ENCODE results near the gene CYP8B1. TPM values are rescaled to one million over a fixed set of nuclear protein-coding genes. Genes with fewer than 3 reads are reported as not detected.
A peak's percentile ranks its signal among the peaks of the same experiment; 100 is the strongest.
"Not testable (repeated sequence)": the region's sequence is repeated elsewhere in the genome, so short reads cannot be mapped to it uniquely, and the experiment has no call there.

CYP8B1 gene
- total RNA-seq, 1 donor from 2014 or later = not detected

DNA sequence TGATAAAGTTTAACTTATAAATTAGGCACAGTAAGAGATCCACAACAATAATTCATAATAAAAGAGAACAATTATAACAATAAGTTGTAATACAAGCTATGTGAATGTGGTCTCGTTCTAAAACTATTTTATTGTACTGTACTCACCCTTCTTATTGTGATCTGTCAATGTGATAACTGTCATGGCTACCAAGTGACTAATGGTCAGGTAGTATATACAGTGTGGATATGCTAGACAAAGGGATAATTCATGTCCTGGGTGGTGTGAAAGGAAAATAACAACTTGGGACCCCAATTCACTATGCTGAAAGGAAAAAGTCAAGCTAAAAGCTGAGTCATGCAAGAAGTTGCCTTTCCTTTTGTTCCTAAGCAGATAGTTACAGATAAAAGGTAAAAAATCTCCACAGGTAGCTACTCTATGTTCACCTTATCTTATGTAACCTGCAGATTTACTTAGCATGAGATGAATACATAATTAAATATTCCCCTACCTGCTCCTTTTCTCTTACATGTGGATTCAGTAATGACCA is 10.7 kb upstream of the CYP8B1 start:
- Histone ChIP-seq H3K4me3 (no peak overlapping the region), H3K9me3 (no peaks in the 10 kb centered on the region), H3K27me3 (no peaks in the 10 kb centered on the region), H3K4me1 (peaks cover 3% of the 10 kb centered on the region), H3K36me3 (no peaks in the 10 kb centered on the region), H3K27ac (no peak overlapping the region)
- TF ChIP-seq POLR2A (IDR thresholded peaks at IDR 0.05) (no peak), POLR2AphosphoS5 (IDR thresholded peaks at IDR 0.05; ENCODE audit: insufficient read depth in 1 of 2, low read depth in 1 of 2) (no peak)
- TF ChIP-seq, protein P1, sequence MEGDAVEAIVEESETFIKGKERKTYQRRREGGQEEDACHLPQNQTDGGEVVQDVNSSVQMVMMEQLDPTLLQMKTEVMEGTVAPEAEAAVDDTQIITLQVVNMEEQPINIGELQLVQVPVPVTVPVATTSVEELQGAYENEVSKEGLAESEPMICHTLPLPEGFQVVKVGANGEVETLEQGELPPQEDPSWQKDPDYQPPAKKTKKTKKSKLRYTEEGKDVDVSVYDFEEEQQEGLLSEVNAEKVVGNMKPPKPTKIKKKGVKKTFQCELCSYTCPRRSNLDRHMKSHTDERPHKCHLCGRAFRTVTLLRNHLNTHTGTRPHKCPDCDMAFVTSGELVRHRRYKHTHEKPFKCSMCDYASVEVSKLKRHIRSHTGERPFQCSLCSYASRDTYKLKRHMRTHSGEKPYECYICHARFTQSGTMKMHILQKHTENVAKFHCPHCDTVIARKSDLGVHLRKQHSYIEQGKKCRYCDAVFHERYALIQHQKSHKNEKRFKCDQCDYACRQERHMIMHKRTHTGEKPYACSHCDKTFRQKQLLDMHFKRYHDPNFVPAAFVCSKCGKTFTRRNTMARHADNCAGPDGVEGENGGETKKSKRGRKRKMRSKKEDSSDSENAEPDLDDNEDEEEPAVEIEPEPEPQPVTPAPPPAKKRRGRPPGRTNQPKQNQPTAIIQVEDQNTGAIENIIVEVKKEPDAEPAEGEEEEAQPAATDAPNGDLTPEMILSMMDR (IDR thresholded peaks at IDR 0.05) = no peak
- intact Hi-C loops (cut with DNase I) = no loop called here
- no peak for DNase-seq (ENCODE audit: extremely low spot score in 2 of 2)

DNA sequence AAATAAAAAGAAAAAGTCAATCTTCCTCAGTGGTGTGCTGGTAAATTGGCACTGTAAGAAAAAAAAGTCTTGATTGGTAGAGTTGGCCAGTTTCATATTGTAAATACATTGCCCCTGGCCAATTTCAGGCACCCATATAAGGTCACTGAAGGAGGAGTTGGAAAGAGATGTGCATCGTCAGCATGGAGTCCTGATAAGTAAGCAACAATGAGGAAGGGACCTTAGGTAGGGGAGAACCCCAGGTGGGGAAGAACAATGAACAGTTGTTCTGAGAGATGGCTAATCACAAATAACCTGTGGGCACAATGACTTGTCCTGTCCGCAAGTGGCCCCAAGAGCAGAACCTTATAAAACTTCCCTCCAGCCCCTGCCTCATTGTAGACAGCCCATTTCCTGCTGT is 8.6 kb upstream of the CYP8B1 start:
- intact Hi-C loops (cut with DNase I) = loop anchor here (5.0 kb wide), 2 partner anchors 52 to 102 kb away; no protein-coding TSS in a partner anchor
- no peak for DNase-seq (ENCODE audit: extremely low spot score in 2 of 2)
- Histone ChIP-seq H3K36me3 (no peaks in the 10 kb centered on the region), H3K27me3 (no peaks in the 10 kb centered on the region), H3K27ac (no peak overlapping the region), H3K9me3 (no peaks in the 10 kb centered on the region), H3K4me3 (no peak overlapping the region), H3K4me1 (peaks cover 10% of the 10 kb centered on the region)
- no peak for TF ChIP-seq POLR2AphosphoS5 (IDR thresholded peaks at IDR 0.05; ENCODE audit: insufficient read depth in 1 of 2, low read depth in 1 of 2)
- TF ChIP-seq, protein P1 (IDR thresholded peaks at IDR 0.05) = no peak
- no peak for TF ChIP-seq POLR2A (IDR thresholded peaks at IDR 0.05)

DNA sequence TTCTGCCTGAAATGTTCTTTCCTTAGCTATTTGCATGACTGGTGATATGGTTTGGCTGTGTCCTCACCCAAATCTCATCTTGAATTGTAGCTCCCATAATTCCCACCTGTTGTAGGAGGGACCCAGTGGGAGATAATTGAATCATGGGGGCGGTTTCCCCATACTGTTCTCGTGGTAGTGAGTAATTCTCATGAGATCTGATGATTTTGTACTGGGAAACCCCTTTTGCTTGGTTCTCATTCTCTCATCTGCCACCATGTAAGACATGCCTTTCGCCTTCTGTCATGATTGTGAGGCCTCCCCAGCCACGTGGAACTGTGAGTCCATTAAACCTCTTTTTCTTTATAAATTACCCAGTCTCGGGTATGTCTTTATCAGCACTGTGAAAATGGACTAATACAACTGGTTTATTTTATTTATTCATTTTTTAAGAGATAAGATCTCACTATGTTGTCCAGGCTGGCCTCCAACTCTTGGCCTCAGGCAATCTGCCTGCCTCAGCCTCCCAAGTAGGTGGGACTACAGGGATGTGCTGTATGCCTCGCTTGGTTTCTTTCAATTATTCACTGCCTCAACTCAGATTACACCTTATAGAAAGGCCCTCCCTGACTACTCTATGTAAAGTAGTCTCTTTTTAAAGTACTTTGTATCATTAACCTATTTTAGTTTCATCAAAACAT is 7.7 kb upstream of the CYP8B1 start:
- not testable (repeated sequence) for H3K9me3 ChIP-seq; H3K36me3 ChIP-seq; H3K27ac ChIP-seq; H3K4me3 ChIP-seq; DNase-seq (ENCODE audit: extremely low spot score in 2 of 2); H3K27me3 ChIP-seq
- intact Hi-C loops (cut with DNase I) = loop anchor here (5.0 kb wide), 2 partner anchors 51 to 101 kb away; no protein-coding TSS in a partner anchor
- H3K4me1 ChIP-seq = peaks cover 10% of the 10 kb centered on the region

DNA sequence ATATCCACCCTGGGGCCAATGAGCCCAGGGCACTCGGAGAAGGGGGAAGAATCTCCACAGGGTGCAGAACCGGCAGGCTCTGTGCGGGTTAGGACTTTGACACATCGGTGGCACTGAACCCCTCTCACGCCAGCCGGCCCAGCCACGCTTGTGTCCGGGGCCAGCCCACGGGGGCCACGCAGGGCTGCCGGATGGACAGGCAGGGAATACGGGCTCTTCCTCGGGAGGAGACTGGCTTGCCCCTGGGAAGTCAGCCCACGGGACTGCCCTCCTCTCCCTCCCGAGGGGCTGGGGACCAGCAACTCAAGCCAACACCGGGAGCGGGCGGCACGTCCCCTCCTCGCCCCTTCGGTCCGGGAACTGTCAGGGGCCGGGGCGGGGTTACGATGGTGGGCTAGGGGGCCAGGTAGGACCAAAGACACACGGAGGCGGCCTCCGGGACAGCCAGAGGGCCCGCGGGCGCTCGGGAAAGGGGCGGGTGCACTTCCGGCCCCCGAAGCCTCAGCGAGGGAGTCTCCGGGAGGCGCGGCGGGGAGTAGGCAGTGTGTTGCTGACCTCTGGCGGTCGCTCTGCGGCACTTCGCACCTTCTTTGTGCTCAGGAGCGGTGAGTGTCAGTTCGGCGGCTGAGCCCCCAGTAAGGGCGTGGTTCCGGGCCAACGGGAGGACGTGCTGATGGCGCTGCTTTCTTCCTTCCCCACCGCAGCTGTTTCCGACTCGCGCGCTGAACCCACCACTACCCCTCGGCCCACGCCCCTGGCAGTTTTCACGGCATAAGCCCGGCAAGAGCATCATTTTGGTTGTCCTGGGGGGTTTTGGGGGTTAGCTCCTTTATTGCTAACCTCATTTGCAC is 5.1 kb upstream of the CYP8B1 start:
- intact Hi-C loops (cut with DNase I) = loop anchor here (5.0 kb wide), 2 partner anchors 49 to 99 kb away; no protein-coding TSS in a partner anchor
- H3K27me3 ChIP-seq = no peaks in the 10 kb centered on the region

DNA sequence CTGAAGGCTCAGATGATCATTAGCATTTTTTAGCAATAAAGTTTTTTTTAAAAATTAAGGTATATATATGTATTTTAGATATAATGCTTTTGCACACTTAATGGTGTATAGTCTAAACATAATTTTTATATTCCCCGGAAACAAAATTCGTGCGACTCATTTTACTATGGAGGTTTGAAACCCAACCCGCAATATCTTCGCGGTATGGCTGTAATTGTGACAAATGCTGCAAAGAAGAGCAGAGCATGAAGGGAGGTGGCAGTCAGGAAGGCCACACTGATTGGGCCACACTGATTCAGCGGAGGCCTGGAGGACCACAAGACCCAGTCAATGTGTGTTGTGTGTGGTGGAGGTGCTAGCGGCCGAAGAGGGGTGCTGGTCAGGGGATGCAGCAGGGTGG is 4.5 kb upstream of the CYP8B1 start:
- TF ChIP-seq POLR2A (IDR thresholded peaks at IDR 0.05) = no peak
- TF ChIP-seq POLR2AphosphoS5 (IDR thresholded peaks at IDR 0.05; ENCODE audit: insufficient read depth in 1 of 2, low read depth in 1 of 2) = no peak
- TF ChIP-seq, protein P1 (IDR thresholded peaks at IDR 0.05) = no peak
- intact Hi-C loops (cut with DNase I) = loop anchor here (5.0 kb wide), 2 partner anchors 48 to 98 kb away; no protein-coding TSS in a partner anchor
- Histone ChIP-seq H3K27ac (peak overlapping the region; percentile 78), H3K36me3 (no peaks in the 10 kb centered on the region), H3K27me3 (no peaks in the 10 kb centered on the region), H3K9me3 (no peaks in the 10 kb centered on the region), H3K4me1 (peaks cover 10% of the 10 kb centered on the region), H3K4me3 (peak overlapping the region; percentile 59 to 63)
- no peak for DNase-seq (ENCODE audit: extremely low spot score in 2 of 2)

More for the DNA sequence above, 5.1 kb upstream of the CYP8B1 start:
- Histone ChIP-seq H3K4me3 (peak overlapping the region; percentile 59 to 63), H3K27ac (peak overlapping the region; percentile 78), H3K9me3 (no peaks in the 10 kb centered on the region), H3K4me1 (peaks cover 10% of the 10 kb centered on the region), H3K36me3 (no peaks in the 10 kb centered on the region)
- TF ChIP-seq, protein P1 (IDR thresholded peaks at IDR 0.05) = peak; percentile 91 to 97 (median 94)
- peak; percentile 23 to 65 for TF ChIP-seq POLR2AphosphoS5 (IDR thresholded peaks at IDR 0.05; ENCODE audit: insufficient read depth in 1 of 2, low read depth in 1 of 2)
- TF ChIP-seq POLR2A (IDR thresholded peaks at IDR 0.05) = no peak
- DNase-seq (ENCODE audit: extremely low spot score in 2 of 2) = no peak
